Naive thymus-derived CD4-positive, alpha-beta T cell (primary cell): ENCODE data around the gene RAD23B. TPM values are rescaled to one million over a fixed set of nuclear protein-coding genes. Genes with fewer than 3 reads are reported as not detected.
"Not testable (repeated sequence)": the region's sequence is repeated elsewhere in the genome, so short reads cannot be mapped to it uniquely, and the experiment has no call there.

Source experiments
- ATAC-seq: fragments of 150-1000 bp; cut with Tn5 transposase; 2 replicates; pipeline ENCODE4 v1.10.0; 2021; ENCODE audit warnings: mild to moderate bottlenecking, moderate library complexity
- CTCF ChIA-PET: fragments of 350-600 bp; sonication (Branson Sonifier 250); formaldehyde crosslinking; loops from one replicate; lab custom pipeline; 2021; ENCODE audit warnings: antibody characterized with exemption; lab: Charles Lee
- POLR2A ChIA-PET: fragments of 350-600 bp; sonication (Branson Sonifier 250); formaldehyde crosslinking; loops from one replicate; lab custom pipeline; 2021; ENCODE audit warnings: antibody characterized with exemption, inconsistent platforms; lab: Charles Lee
- DNase-seq, 9 donors: peaks; one replicate each; pipeline versions ENCODE4 v3.0.0 to v3.0.0-alpha.2; 2020 to 2022; ENCODE audit warnings: mixed read lengths in 1 of 9
- H3K27ac ChIP-seq: one replicate; pipeline ENCODE4 v1.7.0; 2013; ENCODE audit warnings: mild to moderate bottlenecking, low read depth, low read length, moderate library complexity
- H3K27me3 ChIP-seq, 2 donors: one replicate each; pipeline ENCODE4 v1.7.0; 2013; ENCODE audit warnings: low read length in 2 of 2, mild to moderate bottlenecking in 2 of 2, moderate library complexity in 2 of 2; ENCODE audit not compliant: control insufficient read depth in 2 of 2, insufficient read depth in 2 of 2
- H3K36me3 ChIP-seq, 3 experiments: 1 replicate in 2 of 3; 2 replicates in 1 of 3; pipeline ENCODE4 v1.7.0; 2013; ENCODE audit warnings: low read length in 3 of 3, mild to moderate bottlenecking in 3 of 3, moderate library complexity in 1 of 3; ENCODE audit not compliant: insufficient read depth in 3 of 3, control insufficient read depth in 2 of 3
- H3K4me1 ChIP-seq, 2 donors: one replicate each; pipeline ENCODE4 v1.7.0; 2013; ENCODE audit warnings: low read length in 2 of 2, mild to moderate bottlenecking in 2 of 2, moderate library complexity in 1 of 2; ENCODE audit not compliant: control insufficient read depth in 2 of 2, insufficient read depth in 2 of 2
- H3K4me3 ChIP-seq: 2 replicates; pipeline ENCODE4 v1.7.0; 2013; ENCODE audit warnings: mild to moderate bottlenecking, low read length
- H3K9me3 ChIP-seq, 3 experiments: 1 replicate in 2 of 3; 2 replicates in 1 of 3; pipeline ENCODE4 v1.7.0; 2013; ENCODE audit warnings: low read length in 3 of 3; ENCODE audit not compliant: control insufficient read depth in 2 of 3
- H3K27ac Mint-ChIP-seq, 9 donors: one replicate each; pipeline ENCODE4 v1.8.0; 2020 to 2022; ENCODE audit warnings: mixed read lengths in 9 of 9, mild to moderate bottlenecking in 8 of 9, moderate library complexity in 5 of 9, inconsistent platforms in 2 of 9
- H3K27me3 Mint-ChIP-seq, 5 donors: one replicate each; pipeline ENCODE4 v1.8.0; 2021 to 2022; ENCODE audit warnings: mixed read lengths in 5 of 5, mild to moderate bottlenecking in 1 of 5
- H3K36me3 Mint-ChIP-seq, 5 donors: one replicate each; pipeline ENCODE4 v1.8.0; 2020 to 2022; ENCODE audit warnings: mixed read lengths in 5 of 5, mild to moderate bottlenecking in 3 of 5, inconsistent platforms in 1 of 5
- H3K4me1 Mint-ChIP-seq, 7 donors: one replicate each; pipeline ENCODE4 v1.8.0; 2020 to 2022; ENCODE audit warnings: mixed read lengths in 7 of 7, mild to moderate bottlenecking in 3 of 7, inconsistent platforms in 1 of 7
- H3K4me3 Mint-ChIP-seq, 10 donors: one replicate each; pipeline ENCODE4 v1.8.0; 2020 to 2022; ENCODE audit warnings: mild to moderate bottlenecking in 10 of 10, mixed read lengths in 10 of 10, moderate library complexity in 6 of 10, inconsistent platforms in 2 of 10
- H3K9me3 Mint-ChIP-seq, 11 donors: one replicate each; pipeline ENCODE4 v1.8.0; 2020 to 2022; ENCODE audit warnings: mixed read lengths in 11 of 11, mild to moderate bottlenecking in 4 of 11, inconsistent platforms in 1 of 11, moderate library complexity in 1 of 11
- intact Hi-C, 2 donors: fragments of 100-400 bp; cut with micrococcal nuclease; formaldehyde crosslinking; loops; one replicate each; pipeline ENCODE4 v1.15.1; 2023
- polyA plus RNA-seq, 2 donors: library from polyadenylated mRNA; unstranded; fragments of 300-500 nt; fragmentation: Illumina TruSeq; gene quantifications; one replicate each; pipeline ENCODE4 v1.2.3, GENCODE V29; 2021
- total RNA-seq, 6 experiments: library from RNA in 5 of 6; stranded (reverse) in 5 of 6; gene quantifications; 1 replicate in 5 of 6; 2 replicates in 1 of 6; pipeline ENCODE4 v1.2.3 and lab custom pipeline; 2021 to 2026

Gene RAD23B
- total and polyA plus RNA-seq, 7 experiments from 2014 or later = 8.9 to 102 (median 50.9) TPM

DNA sequence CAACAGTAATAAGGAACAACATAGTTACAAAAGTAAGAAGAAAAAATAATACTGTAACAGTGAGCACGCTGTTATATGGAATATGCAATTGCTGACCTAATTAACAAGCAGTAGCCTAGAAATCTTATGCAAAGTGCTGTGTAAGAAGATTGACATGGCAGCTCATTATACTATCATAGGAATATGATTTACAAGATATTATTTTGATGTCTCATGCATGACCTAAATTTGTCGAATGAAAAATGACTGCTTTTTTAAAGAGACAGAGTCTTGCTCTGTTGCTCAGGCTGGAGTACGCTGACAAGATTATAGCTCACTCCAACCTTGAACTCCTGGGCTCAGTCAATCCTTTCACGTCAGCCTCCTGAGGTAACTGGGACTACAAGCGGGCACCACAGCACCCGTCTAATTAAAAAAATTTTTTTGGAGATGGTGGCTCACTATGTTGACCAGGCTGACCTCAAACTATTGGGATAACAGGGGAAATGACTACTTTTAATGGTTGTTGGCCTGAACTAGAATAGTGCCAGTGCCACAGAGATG, 10.5 kb downstream of the RAD23B start:
- H3K4me3 ChIP-seq = no peak overlapping the region
- H3K27me3 ChIP-seq = no peaks in the 10 kb centered on the region
- ATAC-seq (no peak), DNase-seq (no peak)
- no peaks in the 10 kb centered on the region for H3K36me3 ChIP-seq
- Mint-ChIP-seq H3K27me3 (no peaks in the 10 kb centered on the region), H3K9me3 (no peaks in the 10 kb centered on the region), H3K27ac (peak overlapping the region in 2 of 9 donors; percentile 0 to 30), H3K36me3 (peaks cover 0 to 10% (median 3%) of the 10 kb centered on the region in 5 donors), H3K4me1 (peaks cover 59 to 92% (median 76%) of the 10 kb centered on the region in 7 donors), H3K4me3 (peak overlapping the region in 6 of 10 donors; percentile 4 to 60 (median 16))
- CTCF ChIA-PET = interaction anchor here (0.6 kb wide), 1 partner anchor 1950 kb away, joined by 3 read pairs; no protein-coding TSS in a partner anchor
- POLR2A ChIA-PET = interaction anchor here (2.2 kb wide), 1 partner anchor 10 kb away, joined by 11 read pairs; the partner anchor contains the start of gene RAD23B
- H3K4me1 ChIP-seq = peaks cover 27 to 32% of the 10 kb centered on the region in 2 donors
- H3K9me3 ChIP-seq = no peaks in the 10 kb centered on the region
- H3K27ac ChIP-seq = no peak overlapping the region
- intact Hi-C loops = loop anchor here in 1 of 2 donors (2.0 kb wide), 1 partner anchor 19 kb away; no protein-coding TSS in a partner anchor

DNA sequence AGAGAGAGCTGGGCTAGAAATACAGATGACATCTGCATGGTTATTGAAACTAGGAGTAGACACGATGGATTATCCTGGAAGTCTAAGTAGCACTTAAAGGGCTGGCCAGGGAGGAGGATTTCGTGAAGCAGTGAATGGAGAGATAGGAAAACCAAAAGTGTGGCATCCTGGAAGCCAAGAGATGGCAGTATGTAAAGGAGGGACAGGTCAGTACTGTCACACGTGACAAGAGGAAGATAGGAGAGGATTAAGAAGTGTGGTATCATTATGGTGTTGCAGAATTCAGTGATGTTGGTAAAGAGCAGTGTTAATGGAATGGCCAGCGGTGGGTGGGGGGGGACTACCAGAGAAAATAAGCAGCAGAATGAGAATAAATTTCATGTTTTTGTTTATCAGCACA, 11.7 kb downstream of the RAD23B start:
- H3K27me3 Mint-ChIP-seq = no peaks in the 10 kb centered on the region

GRCh38 chr9:107295995-107296394, 12.9 kb downstream of the RAD23B start:
- DNase-seq (no peak), ATAC-seq (no peak)
- H3K4me3 Mint-ChIP-seq = peak overlapping the region in 6 of 10 donors; percentile 4 to 60 (median 33)
- H3K27ac Mint-ChIP-seq = peak overlapping the region in 6 of 9 donors; percentile 9 to 71 (median 33)
- H3K4me3 ChIP-seq = no peak overlapping the region
- CTCF ChIA-PET = interaction anchor here (0.6 kb wide), 1 partner anchor 97 kb away, joined by 3 read pairs; no protein-coding TSS in a partner anchor
- H3K27ac ChIP-seq = no peak overlapping the region
- H3K27me3 Mint-ChIP-seq = no peaks in the 10 kb centered on the region
- POLR2A ChIA-PET = interaction anchor here (0.6 kb wide), 1 partner anchor 9 kb away, joined by 3 read pairs; no protein-coding TSS in a partner anchor
- no peaks in the 10 kb centered on the region for H3K36me3 ChIP-seq
- intact Hi-C loops = loop anchor here in 1 of 2 donors (1.0 to 2.0 kb wide), 2 partner anchors 12 to 17 kb away; no protein-coding TSS in a partner anchor
- H3K4me1 ChIP-seq = peaks cover 25 to 29% of the 10 kb centered on the region in 2 donors
- peaks cover 0 to 7% (median under 1%) of the 10 kb centered on the region in 5 donors for H3K36me3 Mint-ChIP-seq
- peaks cover 44 to 82% (median 66%) of the 10 kb centered on the region in 7 donors for H3K4me1 Mint-ChIP-seq
- H3K9me3 ChIP-seq = no peaks in the 10 kb centered on the region
- H3K27me3 ChIP-seq = no peaks in the 10 kb centered on the region
- H3K9me3 Mint-ChIP-seq = no peaks in the 10 kb centered on the region

More for the DNA sequence above, 11.7 kb downstream of the RAD23B start:
- POLR2A ChIA-PET = interaction anchor here (2.2 kb wide), 1 partner anchor 11 kb away, joined by 11 read pairs; the partner anchor contains the start of gene RAD23B
- Histone ChIP-seq H3K4me1 (peaks cover 32 to 34% of the 10 kb centered on the region in 2 donors), H3K27me3 (no peaks in the 10 kb centered on the region), H3K4me3 (no peak overlapping the region), H3K36me3 (no peaks in the 10 kb centered on the region), H3K27ac (no peak overlapping the region), H3K9me3 (no peaks in the 10 kb centered on the region)
- Mint-ChIP-seq H3K4me3 (peak overlapping the region in 8 of 10 donors; percentile 1 to 60 (median 6)), H3K36me3 (peaks cover 0 to 8% (median 3%) of the 10 kb centered on the region in 5 donors), H3K9me3 (no peaks in the 10 kb centered on the region), H3K4me1 (peaks cover 52 to 92% (median 76%) of the 10 kb centered on the region in 7 donors), H3K27ac (peak overlapping the region in 6 of 9 donors; percentile 0 to 61 (median 14))
- no peak for ATAC-seq
- intact Hi-C loops = loop anchor here in 1 of 2 donors (1.0 to 2.0 kb wide), 2 partner anchors 10 to 18 kb away; no protein-coding TSS in a partner anchor
- DNase-seq = no peak
- CTCF ChIA-PET = no interaction called here

DNA sequence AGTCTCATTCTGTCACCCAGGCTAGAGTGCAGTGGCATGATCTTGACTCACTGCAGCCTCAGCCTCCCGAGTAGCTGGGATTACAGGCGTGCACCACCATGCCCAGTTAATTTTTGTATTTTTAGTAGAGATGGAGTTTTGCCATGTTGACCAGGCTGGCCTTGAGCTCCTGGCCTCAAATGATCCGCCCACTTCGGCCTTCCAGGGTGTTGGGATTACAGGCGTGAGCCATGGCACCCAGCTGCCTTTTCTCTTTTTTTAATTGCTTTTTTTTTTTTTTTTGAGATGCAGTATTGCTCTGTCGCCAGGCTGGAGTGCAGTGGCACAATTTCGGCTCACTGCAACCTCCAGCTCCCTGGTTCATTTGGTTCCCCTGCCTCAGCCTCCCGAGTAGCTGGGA, 13.5 kb downstream of the RAD23B start:
- Mint-ChIP-seq H3K27ac (peak overlapping the region in 3 of 9 donors; percentile 41 to 71 (median 68)), H3K4me3 (peak overlapping the region in 2 of 10 donors; percentile 47 to 60), H3K4me1 (peaks cover 44 to 79% (median 65%) of the 10 kb centered on the region in 7 donors)
- H3K27me3 ChIP-seq, H3K36me3 Mint-ChIP-seq, H3K27me3 Mint-ChIP-seq, H3K9me3 Mint-ChIP-seq, ATAC-seq, H3K36me3 ChIP-seq, H3K27ac ChIP-seq, H3K9me3 ChIP-seq, H3K4me3 ChIP-seq, DNase-seq, intact Hi-C loops: not testable (repeated sequence)
- peaks cover 19 to 29% of the 10 kb centered on the region in 2 donors for H3K4me1 ChIP-seq
- ChIA-PET CTCF (interaction anchor here (0.6 kb wide), 1 partner anchor 98 kb away, joined by 3 read pairs; no protein-coding TSS in a partner anchor), POLR2A (interaction anchor here (0.6 to 1.1 kb wide), 2 partner anchors 10 to 13 kb away, joined by 3 read pairs; partner anchors contain the start of gene RAD23B)

DNA sequence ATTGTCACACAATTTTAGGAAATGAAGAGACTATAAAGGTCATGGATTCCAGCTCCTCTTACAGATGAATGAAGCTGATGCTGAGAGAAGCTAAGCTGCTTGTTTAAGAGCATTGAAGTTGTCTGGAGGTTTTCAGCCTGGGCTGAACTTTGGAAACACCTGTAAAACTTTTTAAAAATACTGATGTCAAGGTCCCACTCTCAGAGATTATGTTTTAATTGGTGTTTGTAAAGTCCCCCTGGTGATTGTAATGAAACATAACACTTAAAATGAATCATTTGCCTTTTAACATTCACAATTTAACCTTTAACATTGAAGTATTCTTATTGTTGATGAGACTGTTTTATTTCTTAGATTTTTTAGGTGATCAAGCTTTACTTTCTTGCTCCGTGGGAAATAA, 16.4 kb downstream of the RAD23B start:
- Mint-ChIP-seq H3K36me3 (peaks cover 0 to 7% (median 4%) of the 10 kb centered on the region in 5 donors), H3K4me1 (peaks cover 29 to 55% (median 42%) of the 10 kb centered on the region in 7 donors), H3K27ac (peak overlapping the region in 4 of 9 donors; percentile 14 to 69 (median 20)), H3K27me3 (no peaks in the 10 kb centered on the region), H3K9me3 (no peaks in the 10 kb centered on the region), H3K4me3 (peak overlapping the region in 1 of 10 donors; percentile 33)
- Histone ChIP-seq H3K9me3 (no peaks in the 10 kb centered on the region), H3K4me3 (no peak overlapping the region), H3K36me3 (peaks cover 0 to 3% (median 0%) of the 10 kb centered on the region in 3 experiments), H3K4me1 (peaks cover 4 to 13% of the 10 kb centered on the region in 2 donors), H3K27me3 (no peaks in the 10 kb centered on the region), H3K27ac (no peak overlapping the region)
- DNase-seq (peak in 3 of 9 donors; percentile 6 to 22 (median 21)), ATAC-seq (no peak)
- ChIA-PET POLR2A (interaction anchor here (0.6 kb wide), 1 partner anchor 1809 kb away, joined by 3 read pairs; no protein-coding TSS in a partner anchor), CTCF (interaction anchor here (0.7 to 1.1 kb wide), 2 partner anchors 115 to 125 kb away, joined by 3 read pairs; no protein-coding TSS in a partner anchor)
- intact Hi-C loops = loop anchor here (1.0 to 2.0 kb wide), 2 partner anchors 15 kb away; no protein-coding TSS in a partner anchor

DNA sequence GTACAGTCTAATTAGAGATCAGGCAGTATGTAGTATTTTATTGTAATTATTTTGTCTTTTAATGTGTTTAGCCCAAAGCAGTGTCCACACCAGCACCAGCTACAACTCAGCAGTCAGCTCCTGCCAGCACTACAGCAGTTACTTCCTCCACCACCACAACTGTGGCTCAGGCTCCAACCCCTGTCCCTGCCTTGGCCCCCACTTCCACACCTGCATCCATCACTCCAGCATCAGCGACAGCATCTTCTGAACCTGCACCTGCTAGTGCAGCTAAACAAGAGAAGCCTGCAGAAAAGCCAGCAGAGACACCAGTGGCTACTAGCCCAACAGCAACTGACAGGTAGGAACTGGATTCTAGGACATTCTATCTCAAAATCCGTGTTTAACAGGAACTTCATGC, 23.2 kb downstream of the RAD23B start:
- intact Hi-C loops = no loop called here
- peak overlapping the region in 1 of 10 donors; percentile 18 for H3K4me3 Mint-ChIP-seq
- Histone ChIP-seq H3K27me3 (no peaks in the 10 kb centered on the region), H3K4me1 (peaks cover 12 to 15% of the 10 kb centered on the region in 2 donors), H3K9me3 (no peaks in the 10 kb centered on the region), H3K36me3 (peaks cover 0 to 29% (median 9%) of the 10 kb centered on the region in 3 experiments), H3K27ac (no peak overlapping the region), H3K4me3 (no peak overlapping the region)
- DNase-seq (no peak), ATAC-seq (no peak)
- H3K27me3 Mint-ChIP-seq = no peaks in the 10 kb centered on the region
- CTCF ChIA-PET = interaction anchor here (0.6 kb wide), 1 partner anchor 8 kb away, joined by 4 read pairs; no protein-coding TSS in a partner anchor
- H3K9me3 Mint-ChIP-seq = no peaks in the 10 kb centered on the region
- H3K36me3 Mint-ChIP-seq = peaks cover 16 to 50% (median 24%) of the 10 kb centered on the region in 5 donors
- peaks cover 23 to 60% (median 53%) of the 10 kb centered on the region in 7 donors for H3K4me1 Mint-ChIP-seq
- H3K27ac Mint-ChIP-seq = peak overlapping the region in 5 of 9 donors; percentile 0 to 69 (median 14)
- POLR2A ChIA-PET = interaction anchor here (0.9 kb wide), 1 partner anchor 20 kb away, joined by 3 read pairs; no protein-coding TSS in a partner anchor
